HepG2 (cell line): ENCODE measurements around the gene VPS37B. TPM values are rescaled to one million over a fixed set of nuclear protein-coding genes. Genes with fewer than 3 reads are reported as not detected.
A peak's percentile ranks its signal among the peaks of the same experiment; 100 is the strongest.

Source experiments
- ATAC-seq: fragments of 200-7000 bp; cut with Tn5 transposase; 3 replicates; pipeline ENCODE4 v1.9.1; 2020; ENCODE audit warnings: mild to moderate bottlenecking, moderate library complexity
- BruUV-seq: library from RNA; stranded (reverse); fragments of 400-500 nt; replicated peaks from 2 replicates; lab custom pipeline; 2021; lab: Mats Ljungman, UMichigan
- CTCF ChIA-PET: fragments of 300-600 bp; formaldehyde crosslinking; extraction: SDS; loops from one replicate; lab custom pipeline; 2021; ENCODE audit warnings: low total read pairs, inconsistent platforms, low intra/inter-chr PET ratio; lab: Yijun Ruan, JAX
- POLR2A ChIA-PET: fragments of 350-600 bp; sonication (Branson Sonifier 250); formaldehyde crosslinking; loops from one replicate; lab custom pipeline; 2020; ENCODE audit warnings: antibody characterized with exemption, inconsistent platforms; lab: Yijun Ruan, JAX
- DNase-seq: peaks from one replicate; pipeline ENCODE4 v3.0.0-alpha.2; 2015; ENCODE audit warnings: low spot score
- FAIRE-seq: peaks from 3 replicates; lab custom pipeline; 2011; peaks lifted over from hg19 to GRCh38; lab: Jason Lieb, UNC
- H2AFZ ChIP-seq: one replicate; pipeline ENCODE4 v1.6.1; 2011; ENCODE audit warnings: low read length, inconsistent platforms
- H3K27ac ChIP-seq: fragments of 300-600 bp; 3 replicates; pipeline ENCODE4 v1.8.0; 2011; ENCODE audit warnings: mixed run types, mild to moderate bottlenecking, mixed read lengths, low read length, inconsistent platforms; ENCODE audit not compliant: insufficient read depth; ENCODE audit errors: extremely low read length
- H3K27me3 ChIP-seq, 2 experiments: fragments of 200-600 bp in 1 of 2; 2 replicates in 1 of 2; 3 replicates in 1 of 2; pipeline versions ENCODE4 v1.6.0 to v1.8.0; 2011; ENCODE audit warnings: low read length in 2 of 2, mild to moderate bottlenecking in 2 of 2, moderate library complexity in 2 of 2, inconsistent platforms in 1 of 2; ENCODE audit not compliant: insufficient read depth in 2 of 2, control insufficient read depth in 1 of 2
- H3K36me3 ChIP-seq, 2 experiments: fragments of 200-600 bp in 1 of 2; replicated peaks in 1 of 2; 2 replicates in 1 of 2; 3 replicates in 1 of 2; pipeline versions ENCODE4 v1.5.1 to v1.8.0; 2011; ENCODE audit warnings: low read length in 2 of 2, inconsistent platforms in 1 of 2; ENCODE audit not compliant: insufficient read depth in 2 of 2, control insufficient read depth in 1 of 2
- H3K4me1 ChIP-seq: 2 replicates; pipeline ENCODE4 v1.5.1; 2012; ENCODE audit warnings: low read length, inconsistent platforms; ENCODE audit not compliant: insufficient read depth
- H3K4me2 ChIP-seq: 2 replicates; pipeline ENCODE4 v1.6.0; 2011; ENCODE audit warnings: low read depth, low read length, inconsistent platforms
- H3K4me3 ChIP-seq, 3 experiments: fragments of 200-600 bp in 1 of 3; sonication (generic), shearing (Covaris generic) in 1 of 3; replicated peaks in 1 of 3; 2 replicates each; pipeline ENCODE4 v1.5.1; 2011 to 2016; ENCODE audit warnings: low read length in 3 of 3, inconsistent platforms in 2 of 3, low read depth in 2 of 3, mild to moderate bottlenecking in 2 of 3, control low read depth in 1 of 3, mixed read lengths in 1 of 3; ENCODE audit not compliant: insufficient read depth in 1 of 3
- H3K79me2 ChIP-seq: one replicate; pipeline ENCODE4 v1.6.1; 2011; ENCODE audit warnings: low read length, inconsistent platforms; ENCODE audit not compliant: insufficient read depth
- H3K9ac ChIP-seq: 2 replicates; pipeline ENCODE4 v1.6.0; 2011; ENCODE audit warnings: mild to moderate bottlenecking, low read depth, low read length, inconsistent platforms; ENCODE audit not compliant: insufficient read depth
- H3K9me3 ChIP-seq: 2 replicates; pipeline ENCODE4 v1.5.1; 2012; ENCODE audit warnings: mild to moderate bottlenecking, low read length
- H4K20me1 ChIP-seq: 2 replicates; pipeline ENCODE4 v1.6.0; 2011; ENCODE audit warnings: inconsistent platforms, mild to moderate bottlenecking, low read length, moderate library complexity; ENCODE audit not compliant: insufficient read depth
- ATF3 ChIP-seq: sonication (generic); formaldehyde crosslinking; IDR thresholded peaks from 2 replicates; pipeline ENCODE4 v1.4.0; 2020; ENCODE audit warnings: missing genetic modification reagents
- FOSL2 ChIP-seq: sonication (generic); formaldehyde crosslinking; IDR thresholded peaks from 2 replicates; pipeline ENCODE4 v1.4.0; 2020; ENCODE audit warnings: missing genetic modification reagents
- HMG20B ChIP-seq: conservative IDR thresholded peaks from 2 replicates; pipeline ENCODE4 v1.6.1; 2016; ENCODE audit warnings: missing genetic modification reagents, missing compliant biosample characterization
- HNF4A ChIP-seq: sonication (generic); formaldehyde crosslinking; IDR thresholded peaks from 2 replicates; pipeline ENCODE4 v1.4.0; 2020; ENCODE audit warnings: missing genetic modification reagents
- MTF1 ChIP-seq: sonication (generic); formaldehyde crosslinking; IDR thresholded peaks from 2 replicates; pipeline ENCODE4 v1.5.0; 2020; ENCODE audit warnings: missing genetic modification reagents
- NR2F1 ChIP-seq, 2 experiments: fragments of 450-650 bp in 1 of 2; formaldehyde crosslinking in 1 of 2; IDR thresholded peaks; 2 replicates each; pipeline versions ENCODE4 v1.5.0 to v1.6.1; 2016 to 2020; ENCODE audit warnings: mild to moderate bottlenecking in 1 of 2, missing compliant biosample characterization in 1 of 2, missing genetic modification reagents in 1 of 2, moderate library complexity in 1 of 2
- SOX6 ChIP-seq, 2 experiments: fragments of 450-650 bp in 1 of 2; sonication (generic) in 1 of 2; formaldehyde crosslinking in 1 of 2; IDR thresholded peaks; 2 replicates each; pipeline versions ENCODE4 v1.4.0 to v1.6.1; 2017 to 2020; ENCODE audit warnings: antibody characterized with exemption in 1 of 2, mild to moderate bottlenecking in 1 of 2, missing genetic modification reagents in 1 of 2
- TBX2 ChIP-seq: sonication (generic); formaldehyde crosslinking; IDR thresholded peaks from 2 replicates; pipeline ENCODE4 v1.5.0; 2020; ENCODE audit warnings: missing genetic modification reagents, mild to moderate bottlenecking, borderline replicate concordance
- ZBTB38 ChIP-seq: sonication (generic); formaldehyde crosslinking; IDR thresholded peaks from 2 replicates; pipeline ENCODE4 v1.5.1; 2020; ENCODE audit warnings: mild to moderate bottlenecking, missing genetic modification reagents
- ZNF362 ChIP-seq: sonication (generic); formaldehyde crosslinking; IDR thresholded peaks from 2 replicates; pipeline ENCODE4 v1.4.0; 2020; ENCODE audit warnings: missing genetic modification reagents, mild to moderate bottlenecking, borderline replicate concordance
- ZNF709 ChIP-seq: sonication (generic); formaldehyde crosslinking; IDR thresholded peaks from 2 replicates; pipeline ENCODE4 v1.5.0; 2020; ENCODE audit warnings: mild to moderate bottlenecking, missing genetic modification reagents
- WGBS: methylation state at CpG from one replicate; pipeline ENCODE4 v1.1.6; 2017; ENCODE audit warnings: low lambda C conversion rate; 5-methylcytosine and 5-hydroxymethylcytosine counted together
- in situ Hi-C: cut with HindIII; loops from 2 replicates; pipeline ENCODE4 v1.10.0; 2017; ENCODE audit warnings: low pct_unique_long_range_greater_than_20kb; ENCODE audit not compliant: extremely low pct_ligation_motif_present
- intact Hi-C: fragments of 100-400 bp; cut with micrococcal nuclease; formaldehyde crosslinking; loops from one replicate; pipeline ENCODE4 v1.10.0; 2022; ENCODE audit not compliant: unreplicated experiment
- polyA plus RNA-seq, 8 experiments: library from polyadenylated mRNA; depleted of rRNA in 3 of 8; stranded (reverse) in 7 of 8; unstranded in 1 of 8; fragments of >200 nt; fragmentation: Illumina TruSeq in 4 of 8; extraction: Trizol in 4 of 8; gene quantifications; 2 replicates each; pipeline versions ENCODE4 v1.2.1 to v1.2.3, GENCODE V29; 2011 to 2016; ENCODE audit warnings: low read depth in 4 of 8, missing spikeins in 1 of 8, mixed read lengths in 1 of 8; ENCODE audit not compliant: insufficient read depth in 1 of 8
- total RNA-seq, 5 experiments: library from RNA; depleted of rRNA; stranded (reverse); fragments of >200 nt; fragmentation: Illumina TruSeq; extraction: Trizol; gene quantifications; 2 replicates each; pipeline ENCODE4 v1.2.3, GENCODE V29; 2016; ENCODE audit warnings: low read depth in 1 of 5
- TF ChIP-seq, protein P1 (sequence below): IDR thresholded peaks from 2 replicates; pipeline ENCODE4 v1.4.0; 2020; ENCODE audit warnings: mild to moderate bottlenecking, missing genetic modification reagents

VPS37B gene
- total and polyA plus RNA-seq, 2 of the 13 experiments (the other 11 are each of a cell fraction or from before 2014, with no cell fraction given) = 4.6 to 5.3 TPM

DNA sequence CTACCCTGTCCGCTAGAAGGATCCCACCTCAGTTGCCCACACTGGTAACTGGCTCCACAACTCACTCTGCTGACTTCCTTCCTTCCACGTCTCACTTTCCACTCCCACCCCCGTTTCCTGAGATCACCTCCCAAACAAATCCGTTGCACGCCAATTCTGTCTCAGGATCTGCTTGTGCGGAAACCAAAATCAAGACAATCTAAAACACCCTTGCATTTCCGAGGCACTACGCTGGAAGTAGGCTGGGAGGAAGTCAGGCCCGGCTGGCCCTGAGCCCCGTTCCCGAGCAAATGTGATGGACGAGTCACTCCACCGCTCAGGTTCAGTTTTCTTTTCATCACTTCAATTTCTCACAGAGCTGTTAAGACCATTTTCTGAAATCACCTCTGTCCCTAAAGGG is 47.3 kb upstream of the VPS37B start:
- peaks cover 29% of the 10 kb centered on the region for H3K4me1 ChIP-seq
- TF ChIP-seq ZBTB38 (CRISPR knock-in tag) (peak; percentile 51; the same call in 1 of the 2 replicates), ZNF709 (CRISPR knock-in tag) (no peak)
- BruUV-seq = no TSS peak
- POLR2A ChIA-PET = interaction anchor here (1.5 kb wide), 1 partner anchor 45 kb away, joined by 19 read pairs; no protein-coding TSS in a partner anchor
- no peak overlapping the region for H3K27ac ChIP-seq
- H3K79me2 ChIP-seq = no peaks in the 10 kb centered on the region
- H4K20me1 ChIP-seq = no peaks in the 10 kb centered on the region
- no peaks in the 10 kb centered on the region for H3K9me3 ChIP-seq
- 91% methylated on average over 13 of the region's 13 CpGs for WGBS
- H3K4me2 ChIP-seq = no peak overlapping the region
- no peaks in the 10 kb centered on the region; a peak in 1 of 5 replicates for H3K27me3 ChIP-seq
- no peak overlapping the region for H2AFZ ChIP-seq
- intact Hi-C loops (no loop called here), in situ Hi-C loops (no loop called here)
- no peak for FAIRE-seq
- CTCF ChIA-PET = no interaction called here
- H3K4me3 ChIP-seq = no peak overlapping the region
- no peak for ATAC-seq
- DNase-seq = no peak
- H3K36me3 ChIP-seq = no peaks in the 10 kb centered on the region; a peak in 1 of 5 replicates
- H3K9ac ChIP-seq = no peak overlapping the region

- ATAC-seq (peak; percentile 24; the same call in 2 of the 3 replicates), DNase-seq (peak; percentile 68), FAIRE-seq (no peak)
- 100% methylated on average over 2 of the region's 2 CpGs for WGBS
- Histone ChIP-seq H3K79me2 (no peaks in the 10 kb centered on the region), H3K27ac (no peak overlapping the region), H3K9ac (no peak overlapping the region), H3K4me3 (no peak overlapping the region), H2AFZ (no peak overlapping the region), H3K36me3 (no peaks in the 10 kb centered on the region; a peak in 1 of 5 replicates), H3K9me3 (no peaks in the 10 kb centered on the region), H3K4me1 (peaks cover 29% of the 10 kb centered on the region), H3K27me3 (no peaks in the 10 kb centered on the region; a peak in 1 of 5 replicates), H3K4me2 (no peak overlapping the region), H4K20me1 (no peaks in the 10 kb centered on the region)
- CTCF ChIA-PET = no interaction called here
- POLR2A ChIA-PET = interaction anchor here (0.6 to 1.5 kb wide), 4 partner anchors 25 to 1055 kb away, joined by 3 to 19 read pairs (median 4); no protein-coding TSS in a partner anchor
- intact Hi-C loops (no loop called here), in situ Hi-C loops (no loop called here)
- BruUV-seq = no TSS peak
- peak; percentile 18; the same call in 1 of the 2 replicates for TF ChIP-seq HNF4A (CRISPR knock-in tag)
- TF ChIP-seq ATF3 (CRISPR knock-in tag) = 0 out of 2 replicates have a peak, but pooled peaks have one; percentile 39
- TF ChIP-seq NR2F1 (CRISPR knock-in tag; IDR thresholded peaks at IDR 0.05) = peak in 1 of 2 experiments; percentile 37; a peak in 1 of 4 replicates
- no peak for TF ChIP-seq SOX6 (IDR thresholded peaks at IDR 0.05)
- TF ChIP-seq SOX6 (CRISPR knock-in tag; IDR thresholded peaks at IDR 0.05) = peak; percentile 29; the same call in 1 of the 2 replicates
- 0 out of 2 replicates have a peak, but pooled peaks have one; percentile 17 for TF ChIP-seq TBX2 (CRISPR knock-in tag)
- peak; percentile 56; the same call in 1 of the 2 replicates for TF ChIP-seq ZNF362 (CRISPR knock-in tag)
- TF ChIP-seq MTF1 (CRISPR knock-in tag) = no peak
- TF ChIP-seq FOSL2 (CRISPR knock-in tag) = peak; percentile 91
- TF ChIP-seq, protein P1, sequence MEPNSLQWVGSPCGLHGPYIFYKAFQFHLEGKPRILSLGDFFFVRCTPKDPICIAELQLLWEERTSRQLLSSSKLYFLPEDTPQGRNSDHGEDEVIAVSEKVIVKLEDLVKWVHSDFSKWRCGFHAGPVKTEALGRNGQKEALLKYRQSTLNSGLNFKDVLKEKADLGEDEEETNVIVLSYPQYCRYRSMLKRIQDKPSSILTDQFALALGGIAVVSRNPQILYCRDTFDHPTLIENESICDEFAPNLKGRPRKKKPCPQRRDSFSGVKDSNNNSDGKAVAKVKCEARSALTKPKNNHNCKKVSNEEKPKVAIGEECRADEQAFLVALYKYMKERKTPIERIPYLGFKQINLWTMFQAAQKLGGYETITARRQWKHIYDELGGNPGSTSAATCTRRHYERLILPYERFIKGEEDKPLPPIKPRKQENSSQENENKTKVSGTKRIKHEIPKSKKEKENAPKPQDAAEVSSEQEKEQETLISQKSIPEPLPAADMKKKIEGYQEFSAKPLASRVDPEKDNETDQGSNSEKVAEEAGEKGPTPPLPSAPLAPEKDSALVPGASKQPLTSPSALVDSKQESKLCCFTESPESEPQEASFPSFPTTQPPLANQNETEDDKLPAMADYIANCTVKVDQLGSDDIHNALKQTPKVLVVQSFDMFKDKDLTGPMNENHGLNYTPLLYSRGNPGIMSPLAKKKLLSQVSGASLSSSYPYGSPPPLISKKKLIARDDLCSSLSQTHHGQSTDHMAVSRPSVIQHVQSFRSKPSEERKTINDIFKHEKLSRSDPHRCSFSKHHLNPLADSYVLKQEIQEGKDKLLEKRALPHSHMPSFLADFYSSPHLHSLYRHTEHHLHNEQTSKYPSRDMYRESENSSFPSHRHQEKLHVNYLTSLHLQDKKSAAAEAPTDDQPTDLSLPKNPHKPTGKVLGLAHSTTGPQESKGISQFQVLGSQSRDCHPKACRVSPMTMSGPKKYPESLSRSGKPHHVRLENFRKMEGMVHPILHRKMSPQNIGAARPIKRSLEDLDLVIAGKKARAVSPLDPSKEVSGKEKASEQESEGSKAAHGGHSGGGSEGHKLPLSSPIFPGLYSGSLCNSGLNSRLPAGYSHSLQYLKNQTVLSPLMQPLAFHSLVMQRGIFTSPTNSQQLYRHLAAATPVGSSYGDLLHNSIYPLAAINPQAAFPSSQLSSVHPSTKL = peak; percentile 49
- TF ChIP-seq HMG20B = no peak
Measured at GRCh38 chr12:122942637-122943036, 46.7 kb upstream of the VPS37B start.
